H9 (cell line): ENCODE data around the gene PLD5. TPM values are rescaled to one million over a fixed set of nuclear protein-coding genes. Genes with fewer than 3 reads are reported as not detected.

Experiments used
- DNase-seq: peaks from one replicate; pipeline ENCODE4 v3.0.0-alpha.2; 2017
- H2AFZ ChIP-seq: one replicate; pipeline ENCODE4 v1.6.1; 2013; ENCODE audit warnings: mild to moderate bottlenecking, low read length, control low read depth, moderate library complexity
- H2AK5ac ChIP-seq: 2 replicates; pipeline ENCODE4 v1.6.1; 2013; ENCODE audit warnings: low read length, control low read depth, mixed read lengths; ENCODE audit not compliant: insufficient read length
- H2BK120ac ChIP-seq: one replicate; pipeline ENCODE4 v1.6.1; 2013; ENCODE audit warnings: low read depth, mild to moderate bottlenecking, low read length, control low read depth, inconsistent platforms; ENCODE audit not compliant: poor library complexity, severe bottlenecking
- H2BK12ac ChIP-seq: 2 replicates; pipeline ENCODE4 v1.6.1; 2013; ENCODE audit warnings: low read length, control low read depth, mixed read lengths, low read depth; ENCODE audit not compliant: insufficient read length
- H2BK15ac ChIP-seq: 2 replicates; pipeline ENCODE4 v1.6.1; 2013; ENCODE audit warnings: low read depth, low read length, control low read depth
- H2BK20ac ChIP-seq: one replicate; pipeline ENCODE4 v1.6.1; 2013; ENCODE audit warnings: low read depth, mild to moderate bottlenecking, low read length, control low read depth, inconsistent platforms; ENCODE audit not compliant: poor library complexity, severe bottlenecking
- H2BK5ac ChIP-seq: 2 replicates; pipeline ENCODE4 v1.6.1; 2013; ENCODE audit warnings: low read length, control low read depth, mixed read lengths; ENCODE audit not compliant: insufficient read length
- H3K14ac ChIP-seq: 2 replicates; pipeline ENCODE4 v1.6.1; 2013; ENCODE audit warnings: low read length, control low read depth; ENCODE audit not compliant: insufficient read depth
- H3K18ac ChIP-seq: 2 replicates; pipeline ENCODE4 v1.6.1; 2013; ENCODE audit warnings: low read depth, mild to moderate bottlenecking, mixed read lengths, low read length, control low read depth; ENCODE audit not compliant: insufficient read length
- H3K23ac ChIP-seq: 2 replicates; pipeline ENCODE4 v1.6.1; 2013; ENCODE audit warnings: low read length, control low read depth, mixed read lengths, low read depth; ENCODE audit not compliant: insufficient read length
- H3K23me2 ChIP-seq: 2 replicates; pipeline ENCODE4 v1.6.1; 2013; ENCODE audit warnings: low read depth, mild to moderate bottlenecking, mixed read lengths, low read length, control low read depth; ENCODE audit not compliant: insufficient read length, poor library complexity, severe bottlenecking
- H3K27ac ChIP-seq: 2 replicates; pipeline ENCODE4 v1.5.1; 2013; ENCODE audit warnings: low read length, control low read depth, mixed read lengths, low read depth; ENCODE audit not compliant: insufficient read length
- H3K27me3 ChIP-seq: 2 replicates; pipeline ENCODE4 v1.6.1; 2013; ENCODE audit warnings: low read length, control low read depth, inconsistent platforms; ENCODE audit not compliant: insufficient read depth
- H3K4ac ChIP-seq: 2 replicates; pipeline ENCODE4 v1.6.1; 2013; ENCODE audit warnings: low read depth, mild to moderate bottlenecking, control low read depth, inconsistent platforms, low read length, moderate library complexity
- H3K4me1 ChIP-seq: 2 replicates; pipeline ENCODE4 v1.6.1; 2013; ENCODE audit warnings: low read length, control low read depth, inconsistent platforms; ENCODE audit not compliant: insufficient read depth
- H3K4me2 ChIP-seq: 2 replicates; pipeline ENCODE4 v1.6.1; 2013; ENCODE audit warnings: low read length, control low read depth, mixed read lengths; ENCODE audit not compliant: insufficient read length, insufficient read depth
- H3K56ac ChIP-seq: 2 replicates; pipeline ENCODE4 v1.6.1; 2013; ENCODE audit warnings: low read depth, mild to moderate bottlenecking, mixed read lengths, low read length, control low read depth; ENCODE audit not compliant: insufficient read length
- H3K79me1 ChIP-seq: 2 replicates; pipeline ENCODE4 v1.6.1; 2013; ENCODE audit warnings: low read depth, mild to moderate bottlenecking, moderate library complexity, low read length, control low read depth, inconsistent platforms; ENCODE audit not compliant: insufficient read depth, poor library complexity, severe bottlenecking
- H3K79me2 ChIP-seq: 2 replicates; pipeline ENCODE4 v1.6.1; 2013; ENCODE audit warnings: low read length, control low read depth, inconsistent platforms; ENCODE audit not compliant: insufficient read depth
- H3K9ac ChIP-seq: 2 replicates; pipeline ENCODE4 v1.6.1; 2013; ENCODE audit warnings: low read length, control low read depth, mixed read lengths; ENCODE audit not compliant: insufficient read length; ENCODE audit errors: extremely low read depth
- H3K9me3 ChIP-seq: one replicate; pipeline ENCODE4 v1.6.1; 2013; ENCODE audit warnings: low read depth, low read length, inconsistent platforms; ENCODE audit not compliant: control insufficient read depth
- H3T11ph ChIP-seq: one replicate; pipeline ENCODE4 v1.6.1; 2013; ENCODE audit warnings: mild to moderate bottlenecking, low read length, control low read depth, inconsistent platforms
- H4K20me1 ChIP-seq: one replicate; pipeline ENCODE4 v1.6.1; 2013; ENCODE audit not compliant: control insufficient read depth, insufficient read length, insufficient read depth
- H4K5ac ChIP-seq: 2 replicates; pipeline ENCODE4 v1.6.1; 2013; ENCODE audit warnings: low read depth, mild to moderate bottlenecking, mixed read lengths, low read length, control low read depth; ENCODE audit not compliant: insufficient read length
- H4K8ac ChIP-seq: replicated peaks from 2 replicates; pipeline ENCODE4 v1.6.1; 2013; ENCODE audit warnings: low read length, control low read depth, mixed read lengths, low read depth; ENCODE audit not compliant: insufficient read length
- H4K91ac ChIP-seq: 2 replicates; pipeline ENCODE4 v1.6.1; 2013; ENCODE audit warnings: low read depth, mild to moderate bottlenecking, moderate library complexity, mixed read lengths, low read length, control low read depth; ENCODE audit not compliant: insufficient read length
- H3K27ac Mint-ChIP-seq, 3 experiments: 2 replicates in 2 of 3; 3 replicates in 1 of 3; pipeline ENCODE4 v1.8.0; 2020 to 2021; ENCODE audit warnings: mixed read lengths in 3 of 3, mild to moderate bottlenecking in 1 of 3, moderate library complexity in 1 of 3
- H3K27me3 Mint-ChIP-seq: 2 replicates; pipeline ENCODE4 v1.8.0; 2021; ENCODE audit warnings: low read depth, mild to moderate bottlenecking, moderate library complexity, mixed read lengths
- H3K36me3 Mint-ChIP-seq, 3 experiments: 2 replicates in 2 of 3; 3 replicates in 1 of 3; pipeline ENCODE4 v1.8.0; 2020 to 2021; ENCODE audit warnings: low read depth in 3 of 3, mixed read lengths in 3 of 3; ENCODE audit not compliant: insufficient read depth in 1 of 3
- H3K4me1 Mint-ChIP-seq, 2 experiments: 2 replicates each; pipeline ENCODE4 v1.8.0; 2020; ENCODE audit warnings: mixed read lengths in 2 of 2
- H3K4me3 Mint-ChIP-seq, 2 experiments: 2 replicates in 1 of 2; 3 replicates in 1 of 2; pipeline ENCODE4 v1.8.0; 2020 to 2021; ENCODE audit warnings: mild to moderate bottlenecking in 2 of 2, mixed read lengths in 2 of 2, moderate library complexity in 1 of 2
- H3K9me3 Mint-ChIP-seq, 2 experiments: 2 replicates in 1 of 2; 3 replicates in 1 of 2; pipeline ENCODE4 v1.8.0; 2020; ENCODE audit warnings: mild to moderate bottlenecking in 2 of 2, mixed read lengths in 2 of 2, moderate library complexity in 1 of 2
- CTCF ChIP-seq: fragments of 200-600 bp; sonication (generic); conservative IDR thresholded peaks from 3 replicates; pipeline ENCODE4 v1.8.0; 2021; ENCODE audit warnings: antibody characterized with exemption, mild to moderate bottlenecking
- WGBS: extraction: QIAGEN DNeasy Blood & Tissue Kit; methylation state at CpG from one replicate; pipeline ENCODE4 v1.1.7; 2013; ENCODE audit warnings: missing lambda C conversion rate, low lambda C conversion rate, mixed read lengths; ENCODE audit not compliant: insufficient read length; ENCODE audit errors: extremely low coverage; 5-methylcytosine and 5-hydroxymethylcytosine counted together
- total RNA-seq: library from RNA; stranded (reverse); gene quantifications from 2 replicates; pipeline ENCODE4 v1.2.1, GENCODE V29; 2021

Gene PLD5
- total RNA-seq, 1 experiment from 2014 or later = 5.2 TPM

GRCh38 chr1:242489545-242489944 lies 35.0 kb downstream of the PLD5 start:
- no CpG with 5 or more reads among the region's 3 CpGs for WGBS
- H2AK5ac ChIP-seq = no peak overlapping the region
- no peaks in the 10 kb centered on the region for H3K79me2 ChIP-seq
- no peak overlapping the region for H4K91ac ChIP-seq
- H4K5ac ChIP-seq = no peak overlapping the region
- H3K4ac ChIP-seq = no peak overlapping the region
- no peaks in the 10 kb centered on the region for H3K27me3 ChIP-seq
- no peak overlapping the region for H2BK120ac ChIP-seq
- no peak overlapping the region for H2BK5ac ChIP-seq
- no peak overlapping the region for H3K18ac ChIP-seq
- no peak overlapping the region for H2AFZ ChIP-seq
- H3K27ac Mint-ChIP-seq = peak overlapping the region in 1 of 3 experiments; percentile 51; a peak in 2 of 7 replicates
- H3K23me2 ChIP-seq = no peaks in the 10 kb centered on the region
- H4K20me1 ChIP-seq = no peaks in the 10 kb centered on the region
- TF ChIP-seq CTCF = no peak
- peaks cover 4% of the 10 kb centered on the region; the same call in 1 of the 2 replicates for H3K4me1 ChIP-seq
- peaks cover 3 to 23% (median 8%) of the 10 kb centered on the region in 3 experiments for H3K36me3 Mint-ChIP-seq
- H3K9me3 Mint-ChIP-seq = peaks cover 11 to 14% of the 10 kb centered on the region in 2 experiments
- no peak overlapping the region for H3K4me3 Mint-ChIP-seq
- H3T11ph ChIP-seq = no peak overlapping the region
- no peak overlapping the region for H2BK20ac ChIP-seq
- no peak overlapping the region for H3K4me2 ChIP-seq
- no peaks in the 10 kb centered on the region for H3K79me1 ChIP-seq
- H3K27me3 Mint-ChIP-seq = no peaks in the 10 kb centered on the region
- DNase-seq = no peak
- no peak overlapping the region for H3K56ac ChIP-seq
- no peak overlapping the region for H3K14ac ChIP-seq
- H2BK12ac ChIP-seq = no peak overlapping the region
- no peak overlapping the region for H2BK15ac ChIP-seq
- no peak overlapping the region for H4K8ac ChIP-seq
- no peak overlapping the region for H3K23ac ChIP-seq
- H3K9me3 ChIP-seq = no peaks in the 10 kb centered on the region
- H3K9ac ChIP-seq = no peak overlapping the region
- H3K27ac ChIP-seq = no peak overlapping the region
- peaks cover 26 to 32% of the 10 kb centered on the region in 2 experiments for H3K4me1 Mint-ChIP-seq
